H1 (cell line): ENCODE measurements around the gene SH3BP2. TPM values are rescaled to one million over a fixed set of nuclear protein-coding genes. Genes with fewer than 3 reads are reported as not detected.

Source experiments
- CTCF ChIA-PET: fragments of 300-600 bp; sonication (Branson Sonifier 250); formaldehyde crosslinking; loops from one replicate; lab custom pipeline; 2021; ENCODE audit not compliant: partially characterized antibody; lab: Charles Lee
- POLR2A ChIA-PET: fragments of 300-600 bp; sonication (Branson Sonifier 250); formaldehyde crosslinking; loops from one replicate; lab custom pipeline; 2021; ENCODE audit warnings: inconsistent platforms; ENCODE audit not compliant: partially characterized antibody; lab: Charles Lee
- DNase-seq, 2 experiments: peaks; one replicate each; pipeline versions ENCODE4 v3.0.0 to v3.0.0-alpha.2; 2010 to 2022; ENCODE audit warnings: low spot score in 2 of 2, low read depth in 1 of 2, mixed read lengths in 1 of 2
- FAIRE-seq: peaks from 2 replicates; lab custom pipeline; 2011; peaks lifted over from hg19 to GRCh38; lab: Jason Lieb, UNC
- H2AFZ ChIP-seq: 2 replicates; pipeline ENCODE4 v1.8.1; 2012; ENCODE audit warnings: low read length, inconsistent platforms
- H2AK5ac ChIP-seq: 2 replicates; pipeline ENCODE4 v1.6.1; 2013; ENCODE audit warnings: low read depth, low read length
- H2BK120ac ChIP-seq: replicated peaks from 2 replicates; pipeline ENCODE3; 2013; ENCODE audit warnings: low read depth, low read length, inconsistent platforms
- H2BK12ac ChIP-seq: 2 replicates; pipeline ENCODE4 v1.6.1; 2013; ENCODE audit warnings: low read depth, low read length
- H2BK15ac ChIP-seq: 2 replicates; pipeline ENCODE4 v1.6.1; 2013; ENCODE audit warnings: low read length
- H2BK20ac ChIP-seq: 2 replicates; pipeline ENCODE4 v1.6.1; 2013; ENCODE audit warnings: low read length
- H2BK5ac ChIP-seq: 2 replicates; pipeline ENCODE4 v1.6.1; 2013; ENCODE audit warnings: low read depth, low read length
- H3K14ac ChIP-seq: 2 replicates; pipeline ENCODE4 v1.6.1; 2013; ENCODE audit warnings: inconsistent platforms; ENCODE audit not compliant: insufficient read length
- H3K18ac ChIP-seq: 2 replicates; pipeline ENCODE4 v1.6.1; 2013; ENCODE audit warnings: low read length; ENCODE audit errors: extremely low read depth
- H3K23ac ChIP-seq: 2 replicates; pipeline ENCODE4 v1.6.1; 2013; ENCODE audit warnings: inconsistent platforms; ENCODE audit not compliant: insufficient read length
- H3K23me2 ChIP-seq: 2 replicates; pipeline ENCODE4 v1.6.1; 2013; ENCODE audit warnings: low read depth, low read length
- H3K27ac ChIP-seq: 2 replicates; pipeline ENCODE4 v1.6.1; 2011; ENCODE audit warnings: low read depth, low read length, inconsistent platforms
- H3K27me3 ChIP-seq, 4 experiments: replicated peaks in 1 of 4; 1 replicate in 1 of 4; 2 replicates in 3 of 4; pipeline versions ENCODE4 v1.6.1 to v1.8.1; 2011 to 2013; ENCODE audit warnings: low read length in 3 of 4, mild to moderate bottlenecking in 3 of 4, inconsistent platforms in 2 of 4, mixed read lengths in 2 of 4, moderate library complexity in 1 of 4; ENCODE audit not compliant: control insufficient read depth in 3 of 4, insufficient read depth in 3 of 4; ENCODE audit errors: extremely low read depth in 1 of 4
- H3K36me3 ChIP-seq, 4 experiments: 2 replicates each; pipeline versions ENCODE4 v1.6.1 to v1.8.1; 2011 to 2013; ENCODE audit warnings: mild to moderate bottlenecking in 4 of 4, low read length in 3 of 4, moderate library complexity in 2 of 4, control low read depth in 1 of 4, inconsistent platforms in 1 of 4; ENCODE audit not compliant: insufficient read depth in 4 of 4, control insufficient read depth in 2 of 4
- H3K4ac ChIP-seq: replicated peaks from 2 replicates; pipeline ENCODE3; 2013; ENCODE audit warnings: low read length, low read depth, mixed read lengths, inconsistent platforms; ENCODE audit not compliant: insufficient read length
- H3K4me1 ChIP-seq, 4 experiments: replicated peaks in 1 of 4; 1 replicate in 1 of 4; 2 replicates in 3 of 4; pipeline versions ENCODE4 v1.6.1 to v1.8.1; 2011 to 2013; ENCODE audit warnings: low read length in 3 of 4, inconsistent platforms in 2 of 4, mixed read lengths in 1 of 4; ENCODE audit not compliant: insufficient read depth in 4 of 4, control insufficient read depth in 3 of 4
- H3K4me2 ChIP-seq, 2 experiments: 2 replicates each; pipeline versions ENCODE4 v1.6.1 to v1.8.1; 2011 to 2013; ENCODE audit warnings: low read depth in 2 of 2, low read length in 2 of 2, control low read depth in 1 of 2, inconsistent platforms in 1 of 2, mild to moderate bottlenecking in 1 of 2; ENCODE audit not compliant: insufficient read depth in 1 of 2
- H3K4me3 ChIP-seq, 4 experiments: fragments of 200-600, 300-600 bp in 1 of 4; sonication (generic), shearing (Covaris generic), sonication (Bioruptor Twin) in 1 of 4; 2 replicates each; pipeline versions ENCODE4 v1.5.1 to v1.8.1; 2011 to 2016; ENCODE audit warnings: low read length in 4 of 4, low read depth in 3 of 4, control low read depth in 2 of 4, inconsistent platforms in 2 of 4, mild to moderate bottlenecking in 2 of 4, mixed read lengths in 1 of 4, moderate library complexity in 1 of 4; ENCODE audit not compliant: insufficient read depth in 2 of 4; ENCODE audit errors: extremely low read depth in 1 of 4
- H3K56ac ChIP-seq: replicated peaks from 2 replicates; pipeline ENCODE3; 2013; ENCODE audit warnings: low read depth, mild to moderate bottlenecking, mixed read lengths, low read length, inconsistent platforms; ENCODE audit not compliant: insufficient read length
- H3K79me1 ChIP-seq: 2 replicates; pipeline ENCODE4 v1.6.1; 2013; ENCODE audit warnings: low read depth, low read length, control low read depth
- H3K79me2 ChIP-seq, 2 experiments: 2 replicates each; pipeline versions ENCODE4 v1.6.1 to v1.8.1; 2012 to 2013; ENCODE audit warnings: low read length in 2 of 2, mild to moderate bottlenecking in 2 of 2, inconsistent platforms in 1 of 2; ENCODE audit not compliant: insufficient read depth in 2 of 2, control insufficient read depth in 1 of 2
- H3K9ac ChIP-seq, 4 experiments: replicated peaks in 1 of 4; 1 replicate in 1 of 4; 2 replicates in 3 of 4; pipeline versions ENCODE4 v1.6.1 to v1.8.1; 2011 to 2013; ENCODE audit warnings: low read depth in 3 of 4, low read length in 3 of 4, control low read depth in 2 of 4, mild to moderate bottlenecking in 2 of 4, moderate library complexity in 2 of 4, inconsistent platforms in 1 of 4; ENCODE audit errors: extremely low read depth in 1 of 4
- H3K9me3 ChIP-seq, 2 experiments: 2 replicates each; pipeline versions ENCODE4 v1.6.1 to v1.8.1; 2012 to 2013; ENCODE audit warnings: mild to moderate bottlenecking in 2 of 2, moderate library complexity in 2 of 2, control low read depth in 1 of 2, inconsistent platforms in 1 of 2, low read depth in 1 of 2, low read length in 1 of 2, mixed read lengths in 1 of 2; ENCODE audit not compliant: insufficient read depth in 2 of 2
- H4K20me1 ChIP-seq, 2 experiments: replicated peaks in 1 of 2; 2 replicates each; pipeline versions ENCODE3 to v1.8.1; 2011 to 2013; ENCODE audit warnings: inconsistent platforms in 2 of 2, low read length in 2 of 2, mild to moderate bottlenecking in 1 of 2; ENCODE audit not compliant: insufficient read depth in 2 of 2, control insufficient read depth in 1 of 2
- H4K5ac ChIP-seq: 2 replicates; pipeline ENCODE4 v1.6.1; 2013; ENCODE audit warnings: low read length, low read depth, mixed read lengths, inconsistent platforms; ENCODE audit not compliant: insufficient read length
- H4K8ac ChIP-seq: 2 replicates; pipeline ENCODE4 v1.8.0; 2013; ENCODE audit warnings: mild to moderate bottlenecking, moderate library complexity, low read length, inconsistent platforms; ENCODE audit not compliant: insufficient read depth; ENCODE audit errors: extremely low read depth
- H4K91ac ChIP-seq: replicated peaks from 2 replicates; pipeline ENCODE3; 2013; ENCODE audit warnings: low read length, mixed read lengths, inconsistent platforms; ENCODE audit not compliant: insufficient read length
- MAFK ChIP-seq: IDR thresholded peaks from 2 replicates; pipeline ENCODE4 v1.6.1; 2012; ENCODE audit warnings: low read depth, mild to moderate bottlenecking, improper control_type of control experiment, low read length
- WGBS, 2 experiments: shearing (Covaris generic) in 1 of 2; methylation state at CpG; one replicate each; pipeline versions ENCODE4 v1.1.6 to v1.1.7; 2013 to 2015; ENCODE audit warnings: low lambda C conversion rate in 2 of 2, mixed read lengths in 2 of 2, inconsistent platforms in 1 of 2, low coverage in 1 of 2, missing lambda C conversion rate in 1 of 2; ENCODE audit not compliant: insufficient replicate concordance in 2 of 2, insufficient coverage in 1 of 2, insufficient read length in 1 of 2; ENCODE audit errors: extremely low coverage in 1 of 2, missing lambda C conversion rate in 1 of 2; 5-methylcytosine and 5-hydroxymethylcytosine counted together
- polyA plus RNA-seq, 7 experiments: library from polyadenylated mRNA; depleted of rRNA in 3 of 7; stranded (reverse) in 5 of 7; unstranded in 2 of 7; fragments of >200 nt in 5 of 7; fragments of 200-250 nt in 2 of 7; gene quantifications; 1 replicate in 5 of 7; 2 replicates in 1 of 7; 4 replicates in 1 of 7; pipeline versions ENCODE4 v1.2.1 to v1.2.3, GENCODE V29; 2011 to 2013; ENCODE audit warnings: missing spikeins in 2 of 7, mixed read lengths in 2 of 7
- total RNA-seq: library from RNA; stranded (reverse); fragmentation: NEBNext Ultra II Directional; extraction: Animal tissue kit (Norgen Biotek cat#: 25700); gene quantifications from 2 replicates; pipeline ENCODE4 v1.2.1, GENCODE V29; 2021

The SH3BP2 gene
- total and polyA plus RNA-seq, 2 of the 8 experiments (the other 6 are each of a cell fraction or from before 2014, with no cell fraction given): 27.4 to 31.4 TPM

DNA sequence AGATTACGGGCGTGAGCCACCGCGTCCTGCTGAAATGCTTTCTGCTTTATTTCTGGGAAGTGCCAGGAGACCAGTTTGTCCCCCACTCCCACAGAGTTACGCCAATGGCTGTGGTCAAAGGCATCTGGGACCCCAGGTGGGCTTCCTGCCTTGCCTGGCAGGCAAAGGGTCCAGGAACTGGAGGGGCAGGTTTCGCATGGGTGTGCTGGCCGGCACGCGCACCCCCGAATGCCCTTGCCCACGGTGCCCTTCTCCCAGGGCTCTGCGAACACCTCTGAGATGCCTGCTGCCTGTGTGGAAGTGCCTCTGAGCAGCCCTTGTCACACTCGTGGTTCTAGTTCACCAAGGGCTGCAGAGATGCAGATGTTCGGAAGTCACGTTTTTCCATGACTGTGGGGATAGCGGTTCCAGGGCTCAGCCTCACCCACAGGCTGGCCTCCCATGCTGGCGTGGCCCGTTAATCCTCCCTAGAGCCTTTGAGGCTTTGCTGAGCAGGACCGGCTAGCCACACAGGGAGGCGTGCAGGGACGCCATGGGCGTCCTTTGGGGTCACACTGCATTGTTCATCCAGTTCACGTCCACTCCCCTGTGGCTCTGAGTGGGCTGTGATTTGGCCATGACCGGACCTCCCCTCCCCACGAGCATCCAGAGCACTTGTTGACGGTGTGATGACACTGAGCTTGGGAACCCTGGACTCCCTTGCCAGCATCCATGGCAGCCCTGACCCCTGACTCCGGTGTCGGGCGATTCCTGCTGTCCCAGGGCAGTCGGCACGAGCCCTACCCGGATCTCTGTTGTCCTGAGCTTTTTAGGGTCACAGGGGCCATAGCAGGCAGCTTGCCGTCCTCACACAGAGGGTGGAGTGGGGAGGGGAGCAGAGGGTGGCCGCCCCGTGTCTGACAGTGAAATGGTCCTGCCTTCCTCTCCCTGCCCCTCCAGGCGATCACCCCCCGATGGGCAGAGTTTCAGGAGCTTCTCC is 38.0 kb downstream of the SH3BP2 start:
- POLR2A ChIA-PET: interaction anchor here (1.3 kb wide), 1 partner anchor 8 kb away, joined by 5 read pairs; no protein-coding TSS in a partner anchor
- H3K9me3 ChIP-seq: no peaks in the 10 kb centered on the region
- 91% methylated on average over 31 of the region's 37 CpGs; no CpG with 5 or more reads in 1 of the 2 experiments for WGBS, 2 experiments
- no peak for TF ChIP-seq MAFK

More for the DNA sequence above, 38.0 kb downstream of the SH3BP2 start:
- Histone ChIP-seq H3K4ac (no peak overlapping the region), H3K79me2 (no peaks in the 10 kb centered on the region), H3K4me1 (no peaks in the 10 kb centered on the region), H4K8ac (no peak overlapping the region), H3K36me3 (peaks cover 0 to 40% (median 27%) of the 10 kb centered on the region in 4 experiments), H3K18ac (no peak overlapping the region), H3K4me2 (no peak overlapping the region), H4K5ac (no peak overlapping the region), H3K56ac (no peak overlapping the region), H4K91ac (no peak overlapping the region), H3K4me3 (no peak overlapping the region), H3K9ac (no peak overlapping the region; a peak in 1 of 7 replicates), H2BK120ac (no peak overlapping the region), H2BK12ac (no peak overlapping the region), H4K20me1 (peaks cover 0 to 14% of the 10 kb centered on the region in 2 experiments), H3K23ac (no peak overlapping the region), H2BK15ac (no peak overlapping the region), H3K14ac (no peak overlapping the region), H3K23me2 (no peaks in the 10 kb centered on the region), H2AK5ac (no peak overlapping the region), H2BK5ac (no peak overlapping the region), H2AFZ (no peak overlapping the region), H3K27ac (no peak overlapping the region), H3K79me1 (no peaks in the 10 kb centered on the region), H2BK20ac (no peak overlapping the region), H3K27me3 (no peaks in the 10 kb centered on the region)
- CTCF ChIA-PET: interaction anchor here (0.7 kb wide), 1 partner anchor 12 kb away, joined by 3 read pairs; no protein-coding TSS in a partner anchor
- no peak for DNase-seq
- no peak for FAIRE-seq
